ENCODE data around the gene BHLHE40.

Gene BHLHE40

DNA sequence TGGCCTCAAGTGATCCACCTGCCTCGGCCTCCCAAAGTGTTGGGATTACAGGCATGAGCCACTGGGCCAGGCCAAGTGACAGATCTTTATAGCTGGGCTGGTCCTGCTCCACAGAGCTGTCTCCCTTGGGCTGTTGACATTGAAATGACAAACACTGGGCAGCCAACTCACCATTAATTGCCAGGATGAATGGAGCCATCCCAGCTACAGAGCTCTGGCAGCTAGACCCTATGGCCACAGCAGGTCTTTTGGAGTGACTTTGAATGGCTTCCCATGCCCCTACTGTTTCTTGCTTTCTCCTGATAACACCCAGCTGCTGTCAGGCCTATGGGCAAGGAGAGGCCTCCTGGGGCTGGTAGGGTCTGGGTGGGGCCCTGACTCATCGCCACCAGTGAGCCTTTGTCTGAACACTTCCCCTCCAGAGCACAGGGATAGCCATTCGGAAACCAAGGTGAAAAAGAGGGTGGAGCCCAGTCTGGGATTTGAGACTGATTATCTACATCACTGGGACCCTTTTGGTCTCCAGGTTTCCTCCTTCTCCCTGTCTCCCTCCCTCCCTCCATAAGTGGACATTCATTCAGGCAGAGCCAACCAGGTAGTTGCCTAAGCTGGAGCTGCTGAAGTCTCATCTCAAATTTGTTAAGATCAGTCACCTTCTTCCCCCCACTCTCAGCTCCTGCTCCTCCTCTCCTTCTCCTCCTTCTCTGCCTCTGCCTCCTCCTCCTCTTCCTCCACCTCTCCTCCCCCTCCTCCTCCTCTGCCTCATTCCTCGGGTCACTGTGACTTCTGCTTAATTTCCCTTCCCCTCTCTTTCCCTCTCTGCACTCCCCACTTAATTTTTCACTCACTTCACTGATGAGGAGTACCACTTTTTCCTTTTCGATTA lies 34.0 kb downstream of the BHLHE40 start:
- TF ChIP-seq, protein P1, sequence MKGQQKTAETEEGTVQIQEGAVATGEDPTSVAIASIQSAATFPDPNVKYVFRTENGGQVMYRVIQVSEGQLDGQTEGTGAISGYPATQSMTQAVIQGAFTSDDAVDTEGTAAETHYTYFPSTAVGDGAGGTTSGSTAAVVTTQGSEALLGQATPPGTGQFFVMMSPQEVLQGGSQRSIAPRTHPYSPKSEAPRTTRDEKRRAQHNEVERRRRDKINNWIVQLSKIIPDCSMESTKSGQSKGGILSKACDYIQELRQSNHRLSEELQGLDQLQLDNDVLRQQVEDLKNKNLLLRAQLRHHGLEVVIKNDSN (IDR thresholded peaks at IDR 0.05), result no peak
- no peak for TF ChIP-seq TCF12 (IDR thresholded peaks at IDR 0.05; ENCODE audit: low read depth)
- no peak for TF ChIP-seq YY1 (IDR thresholded peaks at IDR 0.05; ENCODE audit: low read depth)
- TF ChIP-seq, protein P2, sequence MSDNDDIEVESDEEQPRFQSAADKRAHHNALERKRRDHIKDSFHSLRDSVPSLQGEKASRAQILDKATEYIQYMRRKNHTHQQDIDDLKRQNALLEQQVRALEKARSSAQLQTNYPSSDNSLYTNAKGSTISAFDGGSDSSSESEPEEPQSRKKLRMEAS (IDR thresholded peaks at IDR 0.05), result no peak
- no peak for TF ChIP-seq TEAD4 (IDR thresholded peaks at IDR 0.05)

DNA sequence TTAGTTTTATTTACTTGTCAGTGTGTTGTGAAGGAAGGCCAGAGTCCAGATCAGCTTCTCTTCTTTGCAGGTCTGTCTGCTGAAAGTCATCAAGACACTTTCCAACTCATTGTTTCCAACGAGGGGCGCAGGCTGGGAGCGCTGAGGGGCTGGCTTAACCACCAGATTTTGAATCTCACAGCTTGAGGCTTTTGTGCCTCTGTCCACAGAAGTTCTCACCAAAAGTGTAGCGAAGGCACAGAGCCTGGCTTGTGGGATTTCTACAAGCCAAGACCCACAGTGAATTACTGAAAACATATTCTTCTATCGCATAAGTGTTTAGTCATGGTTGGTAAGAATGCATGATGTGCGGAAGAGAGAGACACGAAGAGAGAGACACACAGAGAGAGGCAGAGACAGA lies 35.2 kb downstream of the BHLHE40 start:
- TF ChIP-seq EGR1 (IDR thresholded peaks at IDR 0.05) (no peak), FOXM1 (IDR thresholded peaks at IDR 0.05; ENCODE audit: borderline replicate concordance, low read depth) (no peak), ZBTB7A (IDR thresholded peaks at IDR 0.05; ENCODE audit: low read depth) (no peak), RAD21 (IDR thresholded peaks at IDR 0.05; ENCODE audit: low read depth) (no peak), NFIC (IDR thresholded peaks at IDR 0.05) (no peak), TAF1 (IDR thresholded peaks at IDR 0.05; ENCODE audit: low read depth) (no peak), YY1 (IDR thresholded peaks at IDR 0.05; ENCODE audit: low read depth) (no peak), CREB1 (IDR thresholded peaks at IDR 0.05; ENCODE audit: low read depth) (no peak), TEAD4 (IDR thresholded peaks at IDR 0.05) (no peak), TCF12 (IDR thresholded peaks at IDR 0.05; ENCODE audit: low read depth) (no peak), EP300 (IDR thresholded peaks at IDR 0.05; ENCODE audit: borderline replicate concordance) (no peak), CEBPB (IDR thresholded peaks at IDR 0.05) (no peak)
- TF ChIP-seq, protein P2 (IDR thresholded peaks at IDR 0.05), result no peak
- TF ChIP-seq, protein P1 (IDR thresholded peaks at IDR 0.05), result no peak
- TF ChIP-seq, protein P3, sequence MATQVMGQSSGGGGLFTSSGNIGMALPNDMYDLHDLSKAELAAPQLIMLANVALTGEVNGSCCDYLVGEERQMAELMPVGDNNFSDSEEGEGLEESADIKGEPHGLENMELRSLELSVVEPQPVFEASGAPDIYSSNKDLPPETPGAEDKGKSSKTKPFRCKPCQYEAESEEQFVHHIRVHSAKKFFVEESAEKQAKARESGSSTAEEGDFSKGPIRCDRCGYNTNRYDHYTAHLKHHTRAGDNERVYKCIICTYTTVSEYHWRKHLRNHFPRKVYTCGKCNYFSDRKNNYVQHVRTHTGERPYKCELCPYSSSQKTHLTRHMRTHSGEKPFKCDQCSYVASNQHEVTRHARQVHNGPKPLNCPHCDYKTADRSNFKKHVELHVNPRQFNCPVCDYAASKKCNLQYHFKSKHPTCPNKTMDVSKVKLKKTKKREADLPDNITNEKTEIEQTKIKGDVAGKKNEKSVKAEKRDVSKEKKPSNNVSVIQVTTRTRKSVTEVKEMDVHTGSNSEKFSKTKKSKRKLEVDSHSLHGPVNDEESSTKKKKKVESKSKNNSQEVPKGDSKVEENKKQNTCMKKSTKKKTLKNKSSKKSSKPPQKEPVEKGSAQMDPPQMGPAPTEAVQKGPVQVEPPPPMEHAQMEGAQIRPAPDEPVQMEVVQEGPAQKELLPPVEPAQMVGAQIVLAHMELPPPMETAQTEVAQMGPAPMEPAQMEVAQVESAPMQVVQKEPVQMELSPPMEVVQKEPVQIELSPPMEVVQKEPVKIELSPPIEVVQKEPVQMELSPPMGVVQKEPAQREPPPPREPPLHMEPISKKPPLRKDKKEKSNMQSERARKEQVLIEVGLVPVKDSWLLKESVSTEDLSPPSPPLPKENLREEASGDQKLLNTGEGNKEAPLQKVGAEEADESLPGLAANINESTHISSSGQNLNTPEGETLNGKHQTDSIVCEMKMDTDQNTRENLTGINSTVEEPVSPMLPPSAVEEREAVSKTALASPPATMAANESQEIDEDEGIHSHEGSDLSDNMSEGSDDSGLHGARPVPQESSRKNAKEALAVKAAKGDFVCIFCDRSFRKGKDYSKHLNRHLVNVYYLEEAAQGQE (IDR thresholded peaks at IDR 0.05; ENCODE audit: low read depth), result no peak

GRCh38 chr3:5015056-5015455 lies 35.8 kb downstream of the BHLHE40 start:
- TF ChIP-seq TCF12 (IDR thresholded peaks at IDR 0.05; ENCODE audit: low read depth), result no peak
- TF ChIP-seq, protein P2 (IDR thresholded peaks at IDR 0.05), result no peak
- TF ChIP-seq NFIC (IDR thresholded peaks at IDR 0.05), result no peak
- TF ChIP-seq, protein P1 (IDR thresholded peaks at IDR 0.05), result no peak
- TF ChIP-seq EP300 (IDR thresholded peaks at IDR 0.05; ENCODE audit: borderline replicate concordance), result no peak
- TF ChIP-seq CEBPB (IDR thresholded peaks at IDR 0.05), result no peak

DNA sequence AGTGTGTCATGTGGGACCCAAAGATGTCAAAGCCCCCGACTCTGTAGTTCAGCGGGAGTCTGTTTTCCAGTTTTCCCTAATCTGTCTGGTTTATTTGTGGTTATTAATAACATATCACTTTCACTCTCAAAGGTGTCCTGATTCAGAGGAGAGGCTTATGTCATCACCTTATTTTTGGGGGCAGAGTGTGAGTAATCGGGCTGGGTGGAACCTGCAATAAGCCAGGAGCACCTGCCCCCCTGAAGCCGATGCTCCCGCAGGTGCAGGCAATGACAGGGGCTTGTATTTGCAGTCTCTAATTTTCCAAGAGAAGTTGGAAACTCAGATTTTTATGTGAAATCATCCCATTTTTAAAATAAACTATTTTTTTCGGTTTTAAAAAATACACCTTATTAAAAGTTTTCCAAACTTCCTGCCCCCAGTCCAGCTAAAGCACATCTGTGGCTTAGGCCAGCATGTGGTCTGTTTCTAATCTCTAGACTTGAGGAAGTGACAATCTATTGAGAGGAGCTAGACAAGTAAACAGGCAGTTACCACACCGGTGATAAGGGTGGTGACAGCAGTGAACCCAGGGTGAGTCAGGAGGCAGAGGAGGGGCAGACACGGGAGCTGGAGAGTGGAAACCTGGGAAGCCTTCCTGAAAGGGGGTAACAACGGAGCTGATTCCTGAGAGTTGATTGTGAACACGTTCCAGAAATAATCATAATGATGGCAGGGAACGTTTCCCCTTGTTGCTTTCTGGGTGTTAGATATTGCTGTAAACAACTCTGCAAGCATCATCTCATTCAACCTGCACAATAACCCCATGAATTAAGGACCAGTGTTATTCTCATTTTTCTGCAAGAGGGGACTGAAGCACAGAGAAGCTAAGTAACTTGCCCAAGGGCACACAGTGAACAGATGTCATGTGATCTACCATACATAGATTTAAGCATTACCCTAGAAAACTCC lies 37.2 kb downstream of the BHLHE40 start:
- no peak for TF ChIP-seq TCF12 (IDR thresholded peaks at IDR 0.05; ENCODE audit: low read depth)
- TF ChIP-seq TAF1 (IDR thresholded peaks at IDR 0.05; ENCODE audit: low read depth), result no peak
- no peak for TF ChIP-seq EP300 (IDR thresholded peaks at IDR 0.05; ENCODE audit: borderline replicate concordance)
- TF ChIP-seq, protein P2 (IDR thresholded peaks at IDR 0.05), result no peak
- no peak for TF ChIP-seq CEBPB (IDR thresholded peaks at IDR 0.05)
- TF ChIP-seq RAD21 (IDR thresholded peaks at IDR 0.05; ENCODE audit: low read depth), result no peak
- TF ChIP-seq CREB1 (IDR thresholded peaks at IDR 0.05; ENCODE audit: low read depth), result no peak
- no peak for TF ChIP-seq FOXM1 (IDR thresholded peaks at IDR 0.05; ENCODE audit: borderline replicate concordance, low read depth)
- TF ChIP-seq, protein P3 (IDR thresholded peaks at IDR 0.05; ENCODE audit: low read depth), result no peak
- no peak for TF ChIP-seq NFIC (IDR thresholded peaks at IDR 0.05)
- TF ChIP-seq ZBTB7A (IDR thresholded peaks at IDR 0.05; ENCODE audit: low read depth), result no peak
- no peak for TF ChIP-seq TEAD4 (IDR thresholded peaks at IDR 0.05)
- TF ChIP-seq, protein P1 (IDR thresholded peaks at IDR 0.05), result no peak
- TF ChIP-seq EGR1 (IDR thresholded peaks at IDR 0.05), result no peak
- no peak for TF ChIP-seq YY1 (IDR thresholded peaks at IDR 0.05; ENCODE audit: low read depth)

All from Ishikawa (cell line).